SK-N-SH treated with all-trans-retinoic acid at 6 μM for 48 hours (cell line): Measurements from ENCODE around the gene SPOUT1.

ENCODE experiments used
- ATAC-seq: fragments of 200-7000 bp; cut with Tn5 transposase; 3 replicates; pipeline ENCODE4 v1.9.1; 2020; ENCODE audit warnings: mild to moderate bottlenecking, moderate library complexity
- ARNTL ChIP-seq: fragments of 450-650 bp; formaldehyde crosslinking; IDR thresholded peaks from 2 replicates; pipeline ENCODE4 v1.5.0; 2020; ENCODE audit warnings: low read depth, mild to moderate bottlenecking, moderate library complexity, borderline replicate concordance
- BACH2 ChIP-seq: fragments of 250-450 bp; sonication (Bioruptor Pico); IDR thresholded peaks from 2 replicates; pipeline ENCODE4 v1.9.0; 2021; ENCODE audit warnings: mild to moderate bottlenecking, borderline replicate concordance
- CSDC2 ChIP-seq: fragments of 250-450 bp; sonication (Bioruptor Pico); IDR thresholded peaks from 2 replicates; pipeline ENCODE4 v1.5.0; 2020; ENCODE audit warnings: mild to moderate bottlenecking, moderate library complexity
- ESRRG ChIP-seq: fragments of 250-450 bp; sonication (Bioruptor Pico); IDR thresholded peaks from 2 replicates; pipeline ENCODE4 v1.6.1; 2021; ENCODE audit warnings: mild to moderate bottlenecking
- GLIS3 ChIP-seq: fragments of 250-450 bp; sonication (Bioruptor Pico); IDR thresholded peaks from 2 replicates; pipeline ENCODE4 v1.5.0; 2020; ENCODE audit warnings: mild to moderate bottlenecking, moderate library complexity
- ISL1 ChIP-seq: fragments of 250-450 bp; sonication (Bioruptor Pico); IDR thresholded peaks from 2 replicates; pipeline ENCODE4 v2.1.2; 2022; ENCODE audit warnings: mild to moderate bottlenecking, moderate library complexity
- OSR1 ChIP-seq: fragments of 250-450 bp; sonication (Bioruptor Pico); IDR thresholded peaks from 2 replicates; pipeline ENCODE4 v1.8.0; 2022; ENCODE audit warnings: moderate library complexity, mild to moderate bottlenecking, inconsistent platforms
- PPARA ChIP-seq: fragments of 250-450 bp; sonication (Bioruptor Pico); IDR thresholded peaks from 2 replicates; pipeline ENCODE4 v1.5.0; 2020; ENCODE audit warnings: mild to moderate bottlenecking, borderline replicate concordance
- RARB ChIP-seq: fragments of 250-450 bp; sonication (Bioruptor Pico); IDR thresholded peaks from 2 replicates; pipeline ENCODE4 v1.8.0; 2021; ENCODE audit warnings: mild to moderate bottlenecking, moderate library complexity
- SNAI2 ChIP-seq: fragments of 250-450 bp; sonication (Bioruptor Pico); IDR thresholded peaks from 2 replicates; pipeline ENCODE4 v1.5.0; 2020; ENCODE audit warnings: mild to moderate bottlenecking, moderate library complexity
- TCF4 ChIP-seq: fragments of 250-450 bp; sonication (Bioruptor Pico); IDR thresholded peaks from 2 replicates; pipeline ENCODE4 v1.8.0; 2021; ENCODE audit warnings: mild to moderate bottlenecking, moderate library complexity, borderline replicate concordance
- TOX ChIP-seq: fragments of 250-450 bp; sonication (Bioruptor Pico); IDR thresholded peaks from 2 replicates; pipeline ENCODE4 v1.8.0; 2021; ENCODE audit warnings: mild to moderate bottlenecking, moderate library complexity, borderline replicate concordance
- TSHZ2 ChIP-seq: fragments of 250-450 bp; sonication (Bioruptor Pico); IDR thresholded peaks from 2 replicates; pipeline ENCODE4 v1.5.0; 2020; ENCODE audit warnings: mild to moderate bottlenecking, moderate library complexity
- ZC3H10 ChIP-seq: fragments of 250-450 bp; sonication (Bioruptor Pico); IDR thresholded peaks from 2 replicates; pipeline ENCODE4 v1.5.1; 2021; ENCODE audit warnings: mild to moderate bottlenecking, moderate library complexity
- ZFP3 ChIP-seq: fragments of 250-450 bp; sonication (Bioruptor Pico); IDR thresholded peaks from 2 replicates; pipeline ENCODE4 v1.5.0; 2020; ENCODE audit warnings: mild to moderate bottlenecking, moderate library complexity
- ZFP30 ChIP-seq: fragments of 450-650 bp; formaldehyde crosslinking; IDR thresholded peaks from 2 replicates; pipeline ENCODE4 v1.5.0; 2022; ENCODE audit warnings: mild to moderate bottlenecking, moderate library complexity
- ZNF565 ChIP-seq: fragments of 450-650 bp; formaldehyde crosslinking; conservative IDR thresholded peaks from 2 replicates; pipeline ENCODE4 v1.5.0; 2020; ENCODE audit warnings: low read depth, mild to moderate bottlenecking, moderate library complexity
- ZNF70 ChIP-seq: fragments of 450-650 bp; formaldehyde crosslinking; IDR thresholded peaks from 2 replicates; pipeline ENCODE4 v1.5.0; 2020; ENCODE audit warnings: mild to moderate bottlenecking, moderate library complexity
- TF ChIP-seq, protein P1 (sequence below): fragments of 250-450 bp; sonication (Bioruptor Pico); IDR thresholded peaks from 2 replicates; pipeline ENCODE4 v1.5.1; 2021; ENCODE audit warnings: mild to moderate bottlenecking, moderate library complexity
- TF ChIP-seq, protein P2 (sequence below): fragments of 250-450 bp; sonication (Bioruptor Pico); IDR thresholded peaks from 2 replicates; pipeline ENCODE4 v1.8.0; 2021; ENCODE audit warnings: low read depth, mild to moderate bottlenecking, moderate library complexity, borderline replicate concordance
- TF ChIP-seq, protein P3 (sequence below): fragments of 250-450 bp; sonication (Bioruptor Pico); IDR thresholded peaks from 2 replicates; pipeline ENCODE4 v1.8.0; 2020; ENCODE audit warnings: mild to moderate bottlenecking, moderate library complexity, borderline replicate concordance
- TF ChIP-seq, protein P4 (sequence below): fragments of 250-450 bp; sonication (Bioruptor Pico); IDR thresholded peaks from 2 replicates; pipeline ENCODE4 v1.5.1; 2020; ENCODE audit warnings: low read depth, mild to moderate bottlenecking, moderate library complexity

Gene SPOUT1

DNA sequence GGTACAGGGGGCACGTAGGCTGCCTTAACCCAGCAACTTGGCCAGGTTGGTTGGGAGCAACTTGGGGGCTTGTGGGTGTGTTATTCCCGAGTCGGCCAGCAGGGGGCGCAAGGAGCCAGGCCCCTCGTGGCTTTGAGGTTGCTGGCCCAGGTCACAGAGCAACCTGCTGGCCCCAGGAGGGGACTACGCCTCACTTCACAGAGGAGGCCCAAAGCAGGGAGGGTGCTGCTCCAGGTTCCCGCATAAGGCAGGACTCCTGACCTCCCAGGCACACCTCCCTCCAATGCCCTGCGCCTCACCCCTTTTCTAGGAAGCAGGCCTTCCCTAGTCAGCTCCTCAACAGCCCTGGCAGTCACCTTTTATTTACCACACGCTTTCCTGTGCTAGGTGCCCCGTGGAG lies 34.1 kb upstream of the SPOUT1 start:
- ATAC-seq: peak; percentile 95
- no peak for TF ChIP-seq ZNF70 (CRISPR knock-in tag)
- TF ChIP-seq, protein P1, sequence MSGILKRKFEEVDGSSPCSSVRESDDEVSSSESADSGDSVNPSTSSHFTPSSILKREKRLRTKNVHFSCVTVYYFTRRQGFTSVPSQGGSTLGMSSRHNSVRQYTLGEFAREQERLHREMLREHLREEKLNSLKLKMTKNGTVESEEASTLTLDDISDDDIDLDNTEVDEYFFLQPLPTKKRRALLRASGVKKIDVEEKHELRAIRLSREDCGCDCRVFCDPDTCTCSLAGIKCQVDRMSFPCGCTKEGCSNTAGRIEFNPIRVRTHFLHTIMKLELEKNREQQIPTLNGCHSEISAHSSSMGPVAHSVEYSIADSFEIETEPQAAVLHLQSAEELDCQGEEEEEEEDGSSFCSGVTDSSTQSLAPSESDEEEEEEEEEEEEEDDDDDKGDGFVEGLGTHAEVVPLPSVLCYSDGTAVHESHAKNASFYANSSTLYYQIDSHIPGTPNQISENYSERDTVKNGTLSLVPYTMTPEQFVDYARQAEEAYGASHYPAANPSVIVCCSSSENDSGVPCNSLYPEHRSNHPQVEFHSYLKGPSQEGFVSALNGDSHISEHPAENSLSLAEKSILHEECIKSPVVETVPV (CRISPR knock-in tag): no peak
- TF ChIP-seq, protein P2, sequence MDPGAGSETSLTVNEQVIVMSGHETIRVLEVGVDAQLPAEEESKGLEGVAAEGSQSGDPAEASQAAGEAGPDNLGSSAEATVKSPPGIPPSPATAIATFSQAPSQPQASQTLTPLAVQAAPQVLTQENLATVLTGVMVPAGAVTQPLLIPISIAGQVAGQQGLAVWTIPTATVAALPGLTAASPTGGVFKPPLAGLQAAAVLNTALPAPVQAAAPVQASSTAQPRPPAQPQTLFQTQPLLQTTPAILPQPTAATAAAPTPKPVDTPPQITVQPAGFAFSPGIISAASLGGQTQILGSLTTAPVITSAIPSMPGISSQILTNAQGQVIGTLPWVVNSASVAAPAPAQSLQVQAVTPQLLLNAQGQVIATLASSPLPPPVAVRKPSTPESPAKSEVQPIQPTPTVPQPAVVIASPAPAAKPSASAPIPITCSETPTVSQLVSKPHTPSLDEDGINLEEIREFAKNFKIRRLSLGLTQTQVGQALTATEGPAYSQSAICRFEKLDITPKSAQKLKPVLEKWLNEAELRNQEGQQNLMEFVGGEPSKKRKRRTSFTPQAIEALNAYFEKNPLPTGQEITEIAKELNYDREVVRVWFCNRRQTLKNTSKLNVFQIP: no peak
- TF ChIP-seq OSR1 (CRISPR knock-in tag): no peak
- no peak for TF ChIP-seq PPARA (CRISPR knock-in tag)
- no peak for TF ChIP-seq TCF4 (CRISPR knock-in tag)
- no peak for TF ChIP-seq ARNTL (CRISPR knock-in tag)
- no peak for TF ChIP-seq ISL1 (CRISPR knock-in tag)
- TF ChIP-seq, protein P3, sequence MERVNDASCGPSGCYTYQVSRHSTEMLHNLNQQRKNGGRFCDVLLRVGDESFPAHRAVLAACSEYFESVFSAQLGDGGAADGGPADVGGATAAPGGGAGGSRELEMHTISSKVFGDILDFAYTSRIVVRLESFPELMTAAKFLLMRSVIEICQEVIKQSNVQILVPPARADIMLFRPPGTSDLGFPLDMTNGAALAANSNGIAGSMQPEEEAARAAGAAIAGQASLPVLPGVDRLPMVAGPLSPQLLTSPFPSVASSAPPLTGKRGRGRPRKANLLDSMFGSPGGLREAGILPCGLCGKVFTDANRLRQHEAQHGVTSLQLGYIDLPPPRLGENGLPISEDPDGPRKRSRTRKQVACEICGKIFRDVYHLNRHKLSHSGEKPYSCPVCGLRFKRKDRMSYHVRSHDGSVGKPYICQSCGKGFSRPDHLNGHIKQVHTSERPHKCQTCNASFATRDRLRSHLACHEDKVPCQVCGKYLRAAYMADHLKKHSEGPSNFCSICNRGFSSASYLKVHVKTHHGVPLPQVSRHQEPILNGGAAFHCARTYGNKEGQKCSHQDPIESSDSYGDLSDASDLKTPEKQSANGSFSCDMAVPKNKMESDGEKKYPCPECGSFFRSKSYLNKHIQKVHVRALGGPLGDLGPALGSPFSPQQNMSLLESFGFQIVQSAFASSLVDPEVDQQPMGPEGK: no peak
- TF ChIP-seq, protein P4, sequence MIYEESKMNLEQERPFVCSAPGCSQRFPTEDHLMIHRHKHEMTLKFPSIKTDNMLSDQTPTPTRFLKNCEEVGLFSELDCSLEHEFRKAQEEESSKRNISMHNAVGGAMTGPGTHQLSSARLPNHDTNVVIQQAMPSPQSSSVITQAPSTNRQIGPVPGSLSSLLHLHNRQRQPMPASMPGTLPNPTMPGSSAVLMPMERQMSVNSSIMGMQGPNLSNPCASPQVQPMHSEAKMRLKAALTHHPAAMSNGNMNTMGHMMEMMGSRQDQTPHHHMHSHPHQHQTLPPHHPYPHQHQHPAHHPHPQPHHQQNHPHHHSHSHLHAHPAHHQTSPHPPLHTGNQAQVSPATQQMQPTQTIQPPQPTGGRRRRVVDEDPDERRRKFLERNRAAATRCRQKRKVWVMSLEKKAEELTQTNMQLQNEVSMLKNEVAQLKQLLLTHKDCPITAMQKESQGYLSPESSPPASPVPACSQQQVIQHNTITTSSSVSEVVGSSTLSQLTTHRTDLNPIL (CRISPR knock-in tag): no peak
- no peak for TF ChIP-seq GLIS3 (CRISPR knock-in tag)
- no peak for TF ChIP-seq BACH2 (CRISPR knock-in tag)
- TF ChIP-seq TOX: no peak
- TF ChIP-seq ZFP30: no peak
- no peak for TF ChIP-seq RARB (CRISPR knock-in tag)
- TF ChIP-seq CSDC2 (CRISPR knock-in tag): no peak

DNA sequence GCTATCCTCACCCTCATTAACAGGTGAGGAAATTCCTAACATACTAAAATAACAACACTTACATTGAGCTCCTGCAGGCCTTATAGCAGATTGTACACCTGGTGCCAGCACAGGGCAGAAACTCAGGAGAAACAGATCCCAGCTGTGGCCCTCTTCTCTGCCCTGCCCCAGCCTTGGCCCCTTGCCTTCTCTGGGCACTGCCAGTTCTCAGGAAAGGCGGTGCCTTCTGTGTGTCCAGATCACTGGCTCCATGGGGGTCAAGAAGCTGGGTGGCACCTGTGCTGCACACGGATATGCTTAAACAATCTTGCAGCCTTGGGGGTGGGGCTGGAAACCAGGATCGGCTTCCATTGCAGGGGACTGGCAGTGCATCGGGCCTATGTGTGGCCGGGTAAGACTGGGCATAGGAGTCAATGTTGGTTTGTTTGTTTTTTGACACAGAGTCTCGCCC lies 32.8 kb upstream of the SPOUT1 start:
- TF ChIP-seq ZC3H10 (CRISPR knock-in tag) (no peak), TOX (no peak), ISL1 (CRISPR knock-in tag) (no peak), ZNF70 (CRISPR knock-in tag) (no peak), SNAI2 (no peak), TSHZ2 (no peak), ESRRG (no peak), GLIS3 (CRISPR knock-in tag) (no peak), ZNF565 (CRISPR knock-in tag) (no peak), TCF4 (CRISPR knock-in tag) (no peak), ZFP3 (no peak)
- TF ChIP-seq, protein P1 (CRISPR knock-in tag): no peak
- TF ChIP-seq, protein P2: no peak
- TF ChIP-seq, protein P4 (CRISPR knock-in tag): no peak
- ATAC-seq: no peak
